IPS-18a (cell line): Measurements from ENCODE around the gene NRXN2.

Experiments
- H3K27ac ChIP-seq: one replicate; pipeline ENCODE4 v1.5.1; 2013; ENCODE audit warnings: low read length
- H3K27me3 ChIP-seq: one replicate; pipeline ENCODE4 v1.6.1; 2013; ENCODE audit warnings: mild to moderate bottlenecking, low read length; ENCODE audit not compliant: control insufficient read depth, insufficient read depth
- H3K36me3 ChIP-seq: one replicate; pipeline ENCODE4 v1.6.1; 2013; ENCODE audit warnings: low read depth, low read length; ENCODE audit not compliant: control insufficient read depth
- H3K4me1 ChIP-seq: one replicate; pipeline ENCODE4 v1.6.1; 2013; ENCODE audit warnings: low read depth, low read length; ENCODE audit not compliant: control insufficient read depth
- H3K4me3 ChIP-seq: one replicate; pipeline ENCODE4 v1.5.1; 2013; ENCODE audit warnings: low read length
- H3K9ac ChIP-seq: one replicate; pipeline ENCODE4 v1.6.1; 2013; ENCODE audit warnings: mild to moderate bottlenecking, low read length, moderate library complexity
- H3K9me3 ChIP-seq: one replicate; pipeline ENCODE4 v1.6.1; 2013; ENCODE audit warnings: low read depth, low read length; ENCODE audit not compliant: control insufficient read depth

NRXN2 gene

GRCh38 chr11:64659417-64660144, 63.4 kb downstream of the NRXN2 start:
- Histone ChIP-seq H3K4me3 (no peak overlapping the region), H3K27me3 (no peaks in the 10 kb centered on the region), H3K4me1 (no peaks in the 10 kb centered on the region), H3K9me3 (no peaks in the 10 kb centered on the region), H3K36me3 (no peaks in the 10 kb centered on the region), H3K27ac (no peak overlapping the region), H3K9ac (no peak overlapping the region)

GRCh38 chr11:64658265-64658664, 64.7 kb downstream of the NRXN2 start:
- no peak overlapping the region for H3K9ac ChIP-seq
- H3K4me1 ChIP-seq: no peaks in the 10 kb centered on the region
- H3K4me3 ChIP-seq: no peak overlapping the region
- no peaks in the 10 kb centered on the region for H3K36me3 ChIP-seq
- H3K27me3 ChIP-seq: no peaks in the 10 kb centered on the region
- H3K9me3 ChIP-seq: no peaks in the 10 kb centered on the region
- H3K27ac ChIP-seq: no peak overlapping the region

- Histone ChIP-seq H3K4me1 (no peaks in the 10 kb centered on the region), H3K9me3 (no peaks in the 10 kb centered on the region), H3K27me3 (no peaks in the 10 kb centered on the region), H3K27ac (no peak overlapping the region), H3K36me3 (no peaks in the 10 kb centered on the region), H3K9ac (no peak overlapping the region), H3K4me3 (no peak overlapping the region)
Measured at GRCh38 chr11:64656862-64657261, 66.1 kb downstream of the NRXN2 start.

GRCh38 chr11:64655941-64656601, 66.9 kb downstream of the NRXN2 start:
- Histone ChIP-seq H3K9me3 (no peaks in the 10 kb centered on the region), H3K4me3 (no peak overlapping the region), H3K27me3 (no peaks in the 10 kb centered on the region), H3K4me1 (no peaks in the 10 kb centered on the region), H3K27ac (no peak overlapping the region), H3K9ac (no peak overlapping the region), H3K36me3 (no peaks in the 10 kb centered on the region)

GRCh38 chr11:64654958-64655541, 67.9 kb downstream of the NRXN2 start:
- H3K4me1 ChIP-seq: no peaks in the 10 kb centered on the region
- no peak overlapping the region for H3K4me3 ChIP-seq
- H3K27me3 ChIP-seq: no peaks in the 10 kb centered on the region
- H3K36me3 ChIP-seq: no peaks in the 10 kb centered on the region
- H3K27ac ChIP-seq: no peak overlapping the region
- no peak overlapping the region for H3K9ac ChIP-seq
- H3K9me3 ChIP-seq: no peaks in the 10 kb centered on the region

GRCh38 chr11:64654439-64654838, 68.6 kb downstream of the NRXN2 start:
- H3K27ac ChIP-seq: no peak overlapping the region
- no peak overlapping the region for H3K9ac ChIP-seq
- no peaks in the 10 kb centered on the region for H3K36me3 ChIP-seq
- no peaks in the 10 kb centered on the region for H3K4me1 ChIP-seq
- H3K9me3 ChIP-seq: no peaks in the 10 kb centered on the region
- no peak overlapping the region for H3K4me3 ChIP-seq
- no peaks in the 10 kb centered on the region for H3K27me3 ChIP-seq

- H3K9ac ChIP-seq: no peak overlapping the region
- no peaks in the 10 kb centered on the region for H3K27me3 ChIP-seq
- H3K4me1 ChIP-seq: peaks cover 4% of the 10 kb centered on the region
- no peak overlapping the region for H3K27ac ChIP-seq
- H3K9me3 ChIP-seq: no peaks in the 10 kb centered on the region
- no peak overlapping the region for H3K4me3 ChIP-seq
- no peaks in the 10 kb centered on the region for H3K36me3 ChIP-seq
Measured at GRCh38 chr11:64653388-64653973, 69.5 kb downstream of the NRXN2 start.

- no peaks in the 10 kb centered on the region for H3K27me3 ChIP-seq
- no peak overlapping the region for H3K27ac ChIP-seq
- H3K4me1 ChIP-seq: peaks cover 4% of the 10 kb centered on the region
- no peak overlapping the region for H3K9ac ChIP-seq
- H3K4me3 ChIP-seq: no peak overlapping the region
- no peaks in the 10 kb centered on the region for H3K36me3 ChIP-seq
- no peaks in the 10 kb centered on the region for H3K9me3 ChIP-seq
Measured at GRCh38 chr11:64652586-64653387, 70.2 kb downstream of the NRXN2 start.

GRCh38 chr11:64650923-64651523, 72.0 kb downstream of the NRXN2 start:
- Histone ChIP-seq H3K4me3 (no peak overlapping the region), H3K9ac (no peak overlapping the region), H3K9me3 (no peaks in the 10 kb centered on the region), H3K36me3 (no peaks in the 10 kb centered on the region), H3K27ac (no peak overlapping the region), H3K4me1 (peaks cover 4% of the 10 kb centered on the region), H3K27me3 (no peaks in the 10 kb centered on the region)

GRCh38 chr11:64649291-64649697, 73.7 kb downstream of the NRXN2 start:
- Histone ChIP-seq H3K27ac (no peak overlapping the region), H3K4me1 (peaks cover 13% of the 10 kb centered on the region), H3K9me3 (no peaks in the 10 kb centered on the region), H3K27me3 (peaks cover 12% of the 10 kb centered on the region), H3K9ac (no peak overlapping the region), H3K4me3 (no peak overlapping the region), H3K36me3 (no peaks in the 10 kb centered on the region)

GRCh38 chr11:64648551-64648950, 74.4 kb downstream of the NRXN2 start:
- Histone ChIP-seq H3K4me3 (no peak overlapping the region), H3K9ac (no peak overlapping the region), H3K4me1 (peaks cover 17% of the 10 kb centered on the region), H3K27ac (no peak overlapping the region), H3K9me3 (no peaks in the 10 kb centered on the region), H3K27me3 (peaks cover 18% of the 10 kb centered on the region), H3K36me3 (no peaks in the 10 kb centered on the region)
